Measurements from ENCODE around the gene FGFR2. TPM values are rescaled to one million over a fixed set of nuclear protein-coding genes. Genes with fewer than 3 reads are reported as not detected.

The FGFR2 gene
- total and polyA plus RNA-seq, 12 donors, result 19.5 to 79.2 (median 39.3) TPM

DNA sequence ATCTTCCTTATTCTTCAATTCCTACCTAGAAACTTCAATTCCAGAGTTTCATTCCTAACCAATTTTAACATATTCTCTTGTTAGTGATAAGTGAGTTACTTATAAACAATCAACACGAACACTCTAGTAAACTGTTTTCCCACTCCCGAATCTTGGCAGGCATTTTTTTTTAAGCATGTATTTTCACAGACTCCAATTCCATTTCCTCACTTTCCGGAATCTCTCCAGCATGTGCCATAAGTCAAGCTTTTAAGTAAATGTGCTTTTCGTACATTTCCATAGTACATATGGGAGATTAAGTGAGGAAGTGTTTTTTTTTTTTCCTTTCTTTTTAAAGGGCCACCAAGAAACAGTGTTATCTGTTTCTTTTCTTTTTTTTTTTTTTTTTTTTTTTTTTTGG is 89.1 kb downstream of the FGFR2 start:
- DNase-seq, result no peak
- TF ChIP-seq, protein P1, sequence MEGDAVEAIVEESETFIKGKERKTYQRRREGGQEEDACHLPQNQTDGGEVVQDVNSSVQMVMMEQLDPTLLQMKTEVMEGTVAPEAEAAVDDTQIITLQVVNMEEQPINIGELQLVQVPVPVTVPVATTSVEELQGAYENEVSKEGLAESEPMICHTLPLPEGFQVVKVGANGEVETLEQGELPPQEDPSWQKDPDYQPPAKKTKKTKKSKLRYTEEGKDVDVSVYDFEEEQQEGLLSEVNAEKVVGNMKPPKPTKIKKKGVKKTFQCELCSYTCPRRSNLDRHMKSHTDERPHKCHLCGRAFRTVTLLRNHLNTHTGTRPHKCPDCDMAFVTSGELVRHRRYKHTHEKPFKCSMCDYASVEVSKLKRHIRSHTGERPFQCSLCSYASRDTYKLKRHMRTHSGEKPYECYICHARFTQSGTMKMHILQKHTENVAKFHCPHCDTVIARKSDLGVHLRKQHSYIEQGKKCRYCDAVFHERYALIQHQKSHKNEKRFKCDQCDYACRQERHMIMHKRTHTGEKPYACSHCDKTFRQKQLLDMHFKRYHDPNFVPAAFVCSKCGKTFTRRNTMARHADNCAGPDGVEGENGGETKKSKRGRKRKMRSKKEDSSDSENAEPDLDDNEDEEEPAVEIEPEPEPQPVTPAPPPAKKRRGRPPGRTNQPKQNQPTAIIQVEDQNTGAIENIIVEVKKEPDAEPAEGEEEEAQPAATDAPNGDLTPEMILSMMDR (IDR thresholded peaks at IDR 0.05), result no peak
- no peak for TF ChIP-seq POLR2A (IDR thresholded peaks at IDR 0.05)
- Histone ChIP-seq H3K27me3 (no peaks in the 10 kb centered on the region), H3K27ac (no peak overlapping the region), H3K4me1 (replicated peaks in 1 of 2) (no peaks in the 10 kb centered on the region), H3K36me3 (replicated peaks in 1 of 2) (no peaks in the 10 kb centered on the region), H3K9me3 (replicated peaks in 1 of 3) (no peaks in the 10 kb centered on the region), H3K4me3 (no peak overlapping the region)
- intact Hi-C loops (cut with DNase I), result no loop called here
- WGBS, 4 donors, result 62 to 75% (median 72%) methylated on average over 4 of the region's 4 CpGs

DNA sequence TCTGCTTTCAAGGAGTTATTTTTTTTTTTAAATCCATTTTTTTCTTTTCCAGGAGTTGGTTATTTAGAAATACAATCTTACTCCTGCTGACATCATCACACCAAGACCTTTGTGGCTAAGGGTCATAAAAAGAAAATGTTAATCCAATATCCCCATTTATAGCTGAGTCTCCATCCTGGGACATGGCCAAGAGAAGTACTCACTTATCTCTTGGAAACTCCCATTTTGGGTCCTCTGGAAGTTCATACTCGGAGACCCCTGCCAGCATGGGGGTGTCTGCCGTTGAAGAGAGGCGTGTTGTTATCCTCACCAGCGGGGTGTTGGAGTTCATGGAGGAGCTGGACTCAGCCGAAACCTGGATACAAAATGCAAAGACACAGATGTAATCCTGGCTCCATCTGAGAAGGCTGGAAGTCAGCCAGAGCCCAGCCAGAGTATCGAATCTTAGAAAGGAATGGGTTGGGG is 94.6 kb downstream of the FGFR2 start:
- intact Hi-C loops (cut with DNase I), result no loop called here
- 77 to 84% (median 80%) methylated on average over 6 of the region's 6 CpGs for WGBS, 4 donors
- no peak overlapping the region for H3K27ac ChIP-seq
- no peaks in the 10 kb centered on the region for H3K9me3 ChIP-seq (replicated peaks in 1 of 3)
- no peaks in the 10 kb centered on the region for H3K27me3 ChIP-seq
- DNase-seq, result no peak
- H3K36me3 ChIP-seq (replicated peaks in 1 of 2), result no peaks in the 10 kb centered on the region
- H3K4me3 ChIP-seq, result no peak overlapping the region
- TF ChIP-seq POLR2A (IDR thresholded peaks at IDR 0.05), result no peak
- TF ChIP-seq, protein P1 (IDR thresholded peaks at IDR 0.05), result no peak
- no peaks in the 10 kb centered on the region for H3K4me1 ChIP-seq (replicated peaks in 1 of 2)

DNA sequence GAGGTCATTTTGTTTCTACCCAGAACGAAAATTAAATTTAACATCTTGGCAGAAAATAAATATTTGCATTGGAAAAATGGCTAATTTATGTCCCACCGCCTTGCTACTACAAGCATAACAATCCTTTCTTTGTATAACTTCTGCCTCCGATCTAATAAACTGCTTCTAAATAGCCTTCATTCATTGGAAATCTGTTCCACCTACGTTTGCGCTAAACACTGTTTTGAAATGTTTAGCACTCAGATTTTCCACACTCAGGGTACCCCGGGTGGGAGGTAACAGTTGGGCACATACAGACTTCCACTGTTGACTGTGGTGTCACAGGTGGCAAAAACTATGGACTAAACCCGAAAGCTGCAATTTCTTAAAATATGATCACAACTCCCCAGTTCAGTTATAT is 96.4 kb downstream of the FGFR2 start:
- Histone ChIP-seq H3K9me3 (replicated peaks in 1 of 3) (no peaks in the 10 kb centered on the region), H3K36me3 (replicated peaks in 1 of 2) (no peaks in the 10 kb centered on the region), H3K4me3 (no peak overlapping the region), H3K4me1 (replicated peaks in 1 of 2) (no peaks in the 10 kb centered on the region), H3K27me3 (no peaks in the 10 kb centered on the region), H3K27ac (no peak overlapping the region)
- intact Hi-C loops (cut with DNase I), result no loop called here
- DNase-seq, result no peak
- WGBS, 4 donors, result 81 to 93% (median 90%) methylated on average over 7 of the region's 7 CpGs
- TF ChIP-seq, protein P1 (IDR thresholded peaks at IDR 0.05), result no peak
- no peak for TF ChIP-seq POLR2A (IDR thresholded peaks at IDR 0.05)

DNA sequence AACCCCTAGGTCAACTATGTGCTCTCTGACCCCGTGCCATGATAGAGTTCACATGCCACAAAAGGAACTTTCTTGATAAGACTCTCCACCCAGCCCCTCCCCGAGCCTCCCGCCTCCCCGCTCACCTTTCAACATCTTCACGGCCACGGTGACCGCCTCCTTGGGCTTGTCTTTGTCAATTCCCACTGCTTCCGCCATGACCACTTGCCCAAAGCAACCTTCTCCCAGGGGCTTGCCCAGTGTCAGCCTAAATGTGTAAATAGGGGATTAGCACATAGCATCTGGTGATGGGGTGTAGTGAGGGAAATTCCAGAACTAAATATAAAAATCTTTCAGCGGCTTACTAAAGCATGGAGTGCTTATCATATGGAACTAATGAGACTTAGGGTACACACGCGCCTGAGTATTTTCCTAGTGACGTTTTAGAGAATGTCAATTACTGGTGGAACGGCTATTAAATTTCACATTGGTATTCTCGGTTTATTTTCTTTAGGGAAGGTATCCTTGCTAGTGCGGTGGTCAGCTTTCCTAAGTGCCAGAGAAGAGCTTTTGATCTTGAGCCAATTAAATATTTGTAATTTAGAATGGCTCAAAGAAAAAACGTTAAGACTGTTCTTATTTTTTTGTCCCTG is 97.4 kb downstream of the FGFR2 start:
- Histone ChIP-seq H3K4me3 (no peak overlapping the region), H3K27ac (no peak overlapping the region), H3K27me3 (no peaks in the 10 kb centered on the region), H3K9me3 (replicated peaks in 1 of 3) (no peaks in the 10 kb centered on the region), H3K36me3 (replicated peaks in 1 of 2) (no peaks in the 10 kb centered on the region), H3K4me1 (replicated peaks in 1 of 2) (no peaks in the 10 kb centered on the region)
- TF ChIP-seq, protein P1 (IDR thresholded peaks at IDR 0.05), result no peak
- no peak for TF ChIP-seq POLR2A (IDR thresholded peaks at IDR 0.05)
- WGBS, 4 donors, result 78 to 81% (median 80%) methylated on average over 16 of the region's 16 CpGs
- intact Hi-C loops (cut with DNase I), result no loop called here
- no peak for DNase-seq
